Naive thymus-derived CD8-positive, alpha-beta T cell (primary cell): ENCODE data around the gene UBTD2. TPM values are rescaled to one million over a fixed set of nuclear protein-coding genes. Genes with fewer than 3 reads are reported as not detected.
A peak's percentile ranks its signal among the peaks of the same experiment; 100 is the strongest.

ENCODE experiments used
- ATAC-seq, 2 donors: fragments of 150-1000 bp; cut with Tn5 transposase in 1 of 2; sonication (Bioruptor Pico), chemical (Tn5 transposase) in 1 of 2; 1 replicate in 1 of 2; 2 replicates in 1 of 2; pipeline ENCODE4 v1.10.0; 2021; ENCODE audit warnings: mild to moderate bottlenecking in 2 of 2, moderate library complexity in 2 of 2
- POLR2A ChIA-PET: fragments of 350-600 bp; sonication (Branson Sonifier 250); formaldehyde crosslinking; loops from one replicate; lab custom pipeline; 2021; ENCODE audit warnings: antibody characterized with exemption; lab: Charles Lee
- DNase-seq, 10 donors: peaks; one replicate each; pipeline versions ENCODE4 v3.0.0 to v3.0.0-alpha.2; 2020 to 2022
- H3K27ac Mint-ChIP-seq, 10 donors: one replicate each; pipeline ENCODE4 v1.8.0; 2020 to 2022; ENCODE audit warnings: mild to moderate bottlenecking in 10 of 10, mixed read lengths in 10 of 10, moderate library complexity in 4 of 10, inconsistent platforms in 1 of 10
- H3K27me3 Mint-ChIP-seq, 5 donors: one replicate each; pipeline ENCODE4 v1.8.0; 2021 to 2022; ENCODE audit warnings: mixed read lengths in 5 of 5
- H3K36me3 Mint-ChIP-seq, 3 donors: one replicate each; pipeline ENCODE4 v1.8.0; 2020 to 2022; ENCODE audit warnings: mixed read lengths in 3 of 3, mild to moderate bottlenecking in 2 of 3, inconsistent platforms in 1 of 3
- H3K4me1 Mint-ChIP-seq, 4 donors: one replicate each; pipeline ENCODE4 v1.8.0; 2021 to 2022; ENCODE audit warnings: mixed read lengths in 4 of 4
- H3K4me3 Mint-ChIP-seq, 10 donors: one replicate each; pipeline ENCODE4 v1.8.0; 2020 to 2022; ENCODE audit warnings: mild to moderate bottlenecking in 10 of 10, mixed read lengths in 10 of 10, moderate library complexity in 6 of 10, inconsistent platforms in 1 of 10
- H3K9me3 Mint-ChIP-seq, 9 donors: one replicate each; pipeline ENCODE4 v1.8.0; 2020 to 2022; ENCODE audit warnings: mixed read lengths in 9 of 9, mild to moderate bottlenecking in 3 of 9, inconsistent platforms in 1 of 9, moderate library complexity in 1 of 9
- polyA plus RNA-seq, 3 donors: library from polyadenylated mRNA; unstranded; fragments of 300-500 nt; fragmentation: Illumina TruSeq; gene quantifications; one replicate each; pipeline ENCODE4 v1.2.3, GENCODE V29; 2021
- total RNA-seq, 8 experiments: library from RNA in 2 of 8; stranded (reverse) in 2 of 8; gene quantifications; one replicate each; pipeline ENCODE4 v1.2.3 and lab custom pipeline; 2021 to 2026

Gene UBTD2
- total and polyA plus RNA-seq, 5 experiments from 2014 or later: 1.2 to 6.1 (median 4.3) TPM

DNA sequence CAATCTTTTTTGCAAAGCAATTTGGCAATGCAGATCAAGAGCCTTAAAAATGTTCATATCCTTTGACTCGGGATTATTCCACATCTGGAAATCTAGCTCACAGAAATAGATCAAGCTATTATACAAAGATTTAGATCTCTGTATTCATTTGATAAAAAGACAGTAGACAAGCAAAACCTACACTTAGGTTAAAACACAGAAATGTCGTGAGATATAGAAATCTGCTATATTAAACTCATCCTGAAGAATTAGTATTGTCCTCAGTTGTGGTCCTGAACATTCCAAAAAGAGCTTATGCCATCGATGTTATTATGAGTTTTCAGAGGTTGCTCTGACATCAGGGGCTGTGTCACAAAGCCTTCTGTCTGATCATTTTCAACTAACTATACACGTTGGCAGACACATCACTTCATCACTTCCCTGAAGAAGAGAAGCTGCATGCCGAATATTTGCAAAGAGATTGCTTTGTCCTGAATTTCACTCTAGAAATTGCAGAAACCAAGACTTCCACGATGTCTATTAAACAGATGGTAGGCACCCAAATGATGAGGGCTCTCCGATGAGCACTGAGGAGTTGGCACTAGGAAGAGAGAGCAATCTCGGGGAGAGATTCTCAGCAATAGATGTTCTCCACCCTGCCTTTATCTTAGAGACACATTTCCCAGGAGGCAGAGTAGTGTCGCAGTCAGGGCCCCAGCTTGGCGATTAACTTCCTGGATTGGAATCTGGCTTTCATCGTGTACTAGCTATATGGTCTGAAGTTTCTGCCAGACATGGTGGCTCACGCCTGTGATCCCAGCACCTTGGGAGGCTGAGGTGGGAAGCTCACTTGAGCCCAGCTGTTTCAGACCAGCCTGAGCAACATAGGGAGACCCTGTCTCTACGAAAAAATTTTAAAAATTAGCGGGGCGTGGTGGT, 1.9 kb upstream of the UBTD2 start:
- H3K27ac Mint-ChIP-seq: peak overlapping the region in 6 of 10 donors; percentile 44 to 82 (median 72)
- H3K27me3 Mint-ChIP-seq: no peaks in the 10 kb centered on the region
- no peaks in the 10 kb centered on the region for H3K9me3 Mint-ChIP-seq
- H3K4me1 Mint-ChIP-seq: peaks cover 2 to 28% (median 22%) of the 10 kb centered on the region in 4 donors
- no peaks in the 10 kb centered on the region for H3K36me3 Mint-ChIP-seq
- H3K4me3 Mint-ChIP-seq: peak overlapping the region; percentile 80 to 94 (median 86)
- DNase-seq (no peak), ATAC-seq (no peak)
- POLR2A ChIA-PET: interaction anchor here (1.4 kb wide), 1 partner anchor 897 kb away, joined by 4 read pairs; the partner anchor contains the start of gene NPM1

GRCh38 chr5:172284611-172284980, 1.0 kb upstream of the UBTD2 start:
- Mint-ChIP-seq H3K27me3 (no peaks in the 10 kb centered on the region), H3K4me3 (peak overlapping the region; percentile 80 to 94 (median 86)), H3K4me1 (peaks cover 2 to 28% (median 23%) of the 10 kb centered on the region in 4 donors), H3K36me3 (no peaks in the 10 kb centered on the region), H3K9me3 (no peaks in the 10 kb centered on the region), H3K27ac (peak overlapping the region; percentile 15 to 82 (median 76))
- ATAC-seq: no peak
- peak in 1 of 10 donors; percentile 8 for DNase-seq
- POLR2A ChIA-PET: interaction anchor here (0.5 to 1.4 kb wide), 2 partner anchors 699 to 897 kb away, joined by 3 to 4 read pairs; partner anchors contain the start of gene NPM1

- no peaks in the 10 kb centered on the region for H3K36me3 Mint-ChIP-seq
- ATAC-seq (peak; percentile 84 to 85), DNase-seq (peak; percentile 50 to 82 (median 74))
Observed at GRCh38 chr5:172283862-172284610, 472 bp upstream of the UBTD2 start.

DNA sequence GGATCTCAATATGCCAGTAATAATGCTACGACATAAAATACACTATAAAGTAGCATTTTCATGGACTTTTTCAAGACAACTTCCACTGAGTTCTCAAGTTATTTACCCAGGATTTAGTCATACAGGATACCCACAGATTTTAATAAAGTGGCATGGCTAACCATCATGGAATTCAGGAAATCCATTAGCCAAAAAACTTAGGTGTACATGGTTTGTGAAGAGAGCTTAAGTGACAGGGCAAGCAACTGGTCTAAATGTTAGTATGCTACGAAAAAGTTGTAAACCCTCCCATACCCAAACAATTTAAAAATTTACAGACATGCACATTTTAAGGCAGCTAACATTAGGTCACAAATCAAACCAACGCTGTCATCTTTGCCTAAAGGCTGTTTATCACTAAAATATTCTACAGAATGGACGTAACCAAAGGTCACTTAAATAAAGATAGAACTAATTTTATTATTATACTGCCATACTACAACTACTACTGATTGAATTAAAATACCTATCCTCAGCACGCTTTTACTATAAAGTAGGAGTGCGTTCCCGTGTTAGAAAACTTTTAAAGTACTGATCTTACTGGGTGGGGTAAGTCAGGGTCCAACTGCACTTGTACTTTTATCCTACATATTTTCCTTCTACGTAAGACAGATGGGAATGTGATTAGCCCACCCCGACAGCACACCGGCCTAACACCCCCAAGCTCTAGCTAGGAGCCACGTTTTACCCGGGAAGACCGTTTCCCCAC, 1.1 kb downstream of the UBTD2 start:
- H3K4me3 Mint-ChIP-seq: peak overlapping the region; percentile 84 to 93 (median 90)
- POLR2A ChIA-PET: interaction anchor here (0.7 to 1.0 kb wide), 3 partner anchors 108 to 275 kb away, joined by 3 read pairs; no protein-coding TSS in a partner anchor
- no peak for ATAC-seq

More at GRCh38 chr5:172283862-172284610, 472 bp upstream of the UBTD2 start:
- peaks cover 2 to 29% (median 24%) of the 10 kb centered on the region in 4 donors for H3K4me1 Mint-ChIP-seq
- peak overlapping the region in 9 of 10 donors; percentile 24 to 82 (median 76) for H3K27ac Mint-ChIP-seq
- POLR2A ChIA-PET: interaction anchor here (1.4 kb wide), 1 partner anchor 896 kb away, joined by 4 read pairs; the partner anchor contains the start of gene NPM1
- peak overlapping the region; percentile 80 to 94 (median 86) for H3K4me3 Mint-ChIP-seq
- no peaks in the 10 kb centered on the region for H3K9me3 Mint-ChIP-seq
- H3K27me3 Mint-ChIP-seq: no peaks in the 10 kb centered on the region

GRCh38 chr5:172281346-172281745, 2.2 kb downstream of the UBTD2 start:
- Mint-ChIP-seq H3K27ac (no peak overlapping the region), H3K36me3 (peaks cover 0 to 3% (median 2%) of the 10 kb centered on the region in 3 donors), H3K4me3 (peak overlapping the region in 9 of 10 donors; percentile 8 to 93 (median 89)), H3K27me3 (no peaks in the 10 kb centered on the region), H3K4me1 (peaks cover 4 to 33% (median 26%) of the 10 kb centered on the region in 4 donors), H3K9me3 (no peaks in the 10 kb centered on the region)
- POLR2A ChIA-PET: interaction anchor here (1.0 kb wide), 1 partner anchor 274 kb away, joined by 3 read pairs; no protein-coding TSS in a partner anchor
- DNase-seq (no peak), ATAC-seq (no peak)

More for the DNA sequence above, 1.1 kb downstream of the UBTD2 start:
- no peaks in the 10 kb centered on the region for H3K9me3 Mint-ChIP-seq
- no peak for DNase-seq
- peaks cover 2 to 30% (median 24%) of the 10 kb centered on the region in 4 donors for H3K4me1 Mint-ChIP-seq
- H3K27ac Mint-ChIP-seq: peak overlapping the region in 9 of 10 donors; percentile 66 to 92 (median 82)
- no peaks in the 10 kb centered on the region for H3K27me3 Mint-ChIP-seq
- H3K36me3 Mint-ChIP-seq: no peaks in the 10 kb centered on the region

DNA sequence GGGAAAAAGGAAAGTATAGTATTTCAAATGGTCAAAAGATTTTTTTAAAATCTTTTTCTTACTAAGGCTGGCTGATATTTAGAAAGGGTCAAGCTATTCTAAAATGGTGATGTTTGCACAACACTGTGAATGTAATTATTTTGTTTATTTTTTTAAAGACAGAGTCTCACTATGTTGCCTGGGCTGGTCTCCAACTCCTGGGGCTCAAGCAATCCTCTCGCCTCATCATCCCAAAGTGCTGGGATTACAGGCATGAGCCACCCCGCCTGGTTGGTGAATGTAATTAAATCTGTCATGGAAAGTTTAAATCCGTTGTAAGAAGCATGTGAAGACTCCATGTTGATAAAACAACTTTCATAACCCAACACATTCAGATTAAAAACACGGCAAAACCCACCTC, 2.6 kb downstream of the UBTD2 start:
- Mint-ChIP-seq H3K4me1 (peaks cover 6 to 36% (median 29%) of the 10 kb centered on the region in 4 donors), H3K27ac (no peak overlapping the region), H3K36me3 (peaks cover 0 to 3% (median 3%) of the 10 kb centered on the region in 3 donors), H3K27me3 (no peaks in the 10 kb centered on the region), H3K4me3 (peak overlapping the region in 1 of 10 donors; percentile 8), H3K9me3 (no peaks in the 10 kb centered on the region)
- POLR2A ChIA-PET: interaction anchor here (0.7 kb wide), 1 partner anchor 1647 kb away, joined by 4 read pairs; no protein-coding TSS in a partner anchor
- DNase-seq: no peak
- no peak for ATAC-seq

DNA sequence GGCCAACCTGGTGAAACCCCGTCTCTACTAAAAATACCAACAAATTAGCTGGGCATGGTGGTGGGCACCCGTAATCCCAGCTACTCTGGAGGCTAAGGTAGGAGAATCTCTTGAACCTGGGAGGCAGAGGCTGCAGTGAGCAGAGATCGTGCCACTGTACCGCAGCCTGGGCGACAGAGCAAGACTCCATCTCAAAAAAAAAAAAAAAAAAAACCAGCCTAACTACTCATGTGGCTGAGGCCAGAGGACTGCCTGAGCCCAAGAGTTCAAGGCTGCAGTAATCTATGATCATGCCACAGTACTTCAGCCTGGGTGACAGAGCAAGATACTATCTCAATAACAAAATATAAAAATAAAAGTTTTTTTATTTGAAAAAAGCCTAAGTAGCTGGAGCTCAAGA, 3.2 kb downstream of the UBTD2 start:
- ATAC-seq: no peak
- no peak overlapping the region for H3K4me3 Mint-ChIP-seq
- H3K36me3 Mint-ChIP-seq: peaks cover 0 to 3% (median 3%) of the 10 kb centered on the region in 3 donors
- no peaks in the 10 kb centered on the region for H3K9me3 Mint-ChIP-seq
- POLR2A ChIA-PET: interaction anchor here (0.7 kb wide), 1 partner anchor 1647 kb away, joined by 4 read pairs; no protein-coding TSS in a partner anchor
- no peaks in the 10 kb centered on the region for H3K27me3 Mint-ChIP-seq
- H3K4me1 Mint-ChIP-seq: peaks cover 12 to 41% (median 35%) of the 10 kb centered on the region in 4 donors
- H3K27ac Mint-ChIP-seq: no peak overlapping the region
- DNase-seq: no peak

- POLR2A ChIA-PET: interaction anchor here (0.7 kb wide), 1 partner anchor 11 kb away, joined by 4 read pairs; no protein-coding TSS in a partner anchor
- ATAC-seq (no peak), DNase-seq (no peak)
- H3K36me3 Mint-ChIP-seq: peaks cover 0 to 6% (median 3%) of the 10 kb centered on the region in 3 donors
- no peak overlapping the region for H3K27ac Mint-ChIP-seq
- H3K4me1 Mint-ChIP-seq: peaks cover 20 to 47% (median 35%) of the 10 kb centered on the region in 4 donors
- H3K4me3 Mint-ChIP-seq: peak overlapping the region in 1 of 10 donors; percentile 12
- H3K9me3 Mint-ChIP-seq: no peaks in the 10 kb centered on the region
- no peaks in the 10 kb centered on the region for H3K27me3 Mint-ChIP-seq
Observed at GRCh38 chr5:172278356-172278755, 5.2 kb downstream of the UBTD2 start.

- peaks cover 19 to 32% (median 20%) of the 10 kb centered on the region in 4 donors for H3K4me1 Mint-ChIP-seq
- ATAC-seq: no peak
- DNase-seq: no peak
- H3K27me3 Mint-ChIP-seq: no peaks in the 10 kb centered on the region
- no peak overlapping the region for H3K4me3 Mint-ChIP-seq
- no peak overlapping the region for H3K27ac Mint-ChIP-seq
- H3K36me3 Mint-ChIP-seq: peaks cover 0 to 6% (median 3%) of the 10 kb centered on the region in 3 donors
- POLR2A ChIA-PET: no interaction called here
- H3K9me3 Mint-ChIP-seq: no peaks in the 10 kb centered on the region
Observed at GRCh38 chr5:172276214-172276613, 7.3 kb downstream of the UBTD2 start.

DNA sequence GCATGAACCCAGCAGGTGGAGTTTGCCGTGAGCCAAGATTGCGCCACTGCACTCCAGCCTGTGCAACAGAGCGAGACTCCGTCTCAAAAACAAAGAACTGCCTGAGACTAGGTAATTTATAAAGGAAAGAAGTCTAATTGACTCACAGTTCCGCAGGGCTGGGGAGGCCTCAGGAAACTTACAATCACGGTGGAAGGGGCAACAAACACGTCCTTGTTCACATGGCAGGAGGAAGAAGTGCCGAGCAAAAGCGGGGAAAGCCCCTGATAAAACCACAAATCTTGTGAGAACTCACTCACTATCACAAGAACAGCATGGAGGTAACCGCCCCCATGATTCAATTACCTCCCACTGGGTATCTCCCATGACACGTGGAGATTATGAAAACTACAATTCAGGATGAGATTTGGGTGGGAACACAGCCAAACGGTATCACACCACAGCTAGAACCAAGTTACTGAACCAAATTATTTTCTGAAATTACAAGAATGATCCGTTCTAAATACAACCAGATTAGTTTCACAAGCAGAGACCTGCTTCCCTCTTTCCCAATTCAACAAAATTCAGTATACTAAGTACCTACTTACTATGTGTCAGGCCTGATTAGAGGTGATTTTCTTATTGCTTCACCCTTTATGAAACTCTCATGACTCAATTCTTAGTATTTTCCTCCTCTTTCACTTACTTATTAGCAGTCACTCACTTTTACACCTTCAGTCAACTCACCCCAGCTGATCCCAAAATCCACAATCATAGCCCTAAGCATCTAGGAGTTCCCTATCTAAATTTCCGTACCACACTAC, 8.4 kb downstream of the UBTD2 start:
- peak overlapping the region in 3 of 10 donors; percentile 1 to 34 (median 13) for H3K4me3 Mint-ChIP-seq
- peak overlapping the region in 6 of 10 donors; percentile 0 to 84 (median 6) for H3K27ac Mint-ChIP-seq
- H3K36me3 Mint-ChIP-seq: peaks cover 0 to 6% (median 3%) of the 10 kb centered on the region in 3 donors
- peaks cover 18 to 30% (median 19%) of the 10 kb centered on the region in 4 donors for H3K4me1 Mint-ChIP-seq
- no peaks in the 10 kb centered on the region for H3K27me3 Mint-ChIP-seq
- H3K9me3 Mint-ChIP-seq: no peaks in the 10 kb centered on the region
- POLR2A ChIA-PET: no interaction called here
- peak; percentile 73 to 82 for ATAC-seq
- DNase-seq: peak in 5 of 10 donors; percentile 12 to 30 (median 21)

DNA sequence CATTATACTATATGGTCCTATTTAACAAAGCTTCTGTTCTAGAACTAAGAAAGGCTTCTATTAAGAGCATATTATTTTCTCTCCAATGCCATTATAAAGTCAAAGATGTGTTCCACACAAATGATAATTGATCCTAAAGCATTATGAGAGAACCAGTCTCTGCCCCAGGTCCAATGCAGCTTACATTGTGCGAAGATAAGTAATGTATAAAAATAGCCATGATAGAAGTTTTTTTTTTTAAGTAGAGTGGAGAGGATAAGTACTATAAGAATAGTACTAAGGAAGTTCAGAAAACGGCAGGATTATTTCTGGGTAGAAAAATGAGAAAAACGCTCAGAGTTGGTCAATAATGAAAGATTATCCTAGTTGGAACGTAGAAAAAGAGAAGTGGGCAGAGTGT, 15.6 kb downstream of the UBTD2 start:
- Mint-ChIP-seq H3K9me3 (no peaks in the 10 kb centered on the region), H3K4me3 (no peak overlapping the region), H3K36me3 (peaks cover 0 to 13% (median 3%) of the 10 kb centered on the region in 3 donors), H3K27me3 (no peaks in the 10 kb centered on the region), H3K4me1 (peaks cover 7 to 20% (median 11%) of the 10 kb centered on the region in 4 donors), H3K27ac (peak overlapping the region in 1 of 10 donors; percentile 24)
- POLR2A ChIA-PET: interaction anchor here (0.5 kb wide), 1 partner anchor 10 kb away, joined by 4 read pairs; no protein-coding TSS in a partner anchor
- DNase-seq: no peak
- no peak for ATAC-seq
